ENCODE results near the gene AGR2. TPM values are rescaled to one million over a fixed set of nuclear protein-coding genes. Genes with fewer than 3 reads are reported as not detected.
A peak's percentile ranks its signal among the peaks of the same experiment; 100 is the strongest.

AGR2 gene
- total RNA-seq, 1 donor = not detected

DNA sequence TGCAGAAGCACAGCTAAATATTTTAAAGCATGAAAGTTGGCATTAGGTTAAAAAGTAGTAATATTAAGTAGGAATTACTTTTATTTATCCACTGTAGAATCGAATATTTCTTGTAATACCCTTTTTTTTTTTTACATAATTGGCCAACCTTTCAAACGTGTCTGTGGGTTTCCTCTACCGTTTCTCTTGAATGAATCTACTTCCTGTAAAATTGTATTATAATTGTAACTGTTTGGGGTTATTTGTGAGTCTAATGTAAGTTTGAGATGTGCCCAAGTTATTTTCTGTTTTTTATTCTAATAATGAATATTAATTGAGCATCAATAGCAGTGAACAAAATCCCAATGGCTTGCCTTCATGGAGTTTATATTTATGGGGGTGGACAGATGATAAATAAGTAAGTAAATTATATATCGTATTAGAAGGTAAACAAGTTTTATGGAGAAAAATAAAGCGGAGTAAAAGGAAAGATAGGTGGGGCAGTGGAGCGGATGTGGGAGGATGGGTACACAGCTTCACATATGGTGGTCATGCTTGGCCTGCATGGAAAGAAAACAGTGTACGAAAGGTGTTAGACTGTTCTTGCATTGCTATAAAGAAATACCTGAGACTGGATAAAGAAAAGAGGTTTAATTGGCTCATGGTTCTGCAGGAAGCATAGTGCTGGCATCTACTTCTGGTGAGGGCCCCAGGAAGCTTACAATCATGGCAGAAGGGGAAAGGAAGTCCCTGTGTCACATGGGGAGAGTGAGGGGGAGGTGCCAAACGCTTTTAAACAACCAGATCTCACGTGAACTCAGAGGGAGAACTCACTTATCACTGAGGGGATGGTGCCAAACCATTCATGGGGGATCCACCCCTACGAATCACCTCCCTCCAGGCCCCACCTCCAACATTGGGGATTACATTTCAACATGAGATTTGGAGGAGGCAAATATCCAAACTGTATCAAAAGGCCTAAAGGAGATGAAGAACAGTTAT lies 45.9 kb downstream of the AGR2 start:
- H3K27me3 ChIP-seq (ENCODE audit: insufficient read depth, low read length) = no peaks in the 10 kb centered on the region
- H3K4me3 ChIP-seq (ENCODE audit: insufficient read depth, low read length) = no peak overlapping the region
- H2AFZ ChIP-seq (ENCODE audit: low read length) = no peak overlapping the region
- no peaks in the 10 kb centered on the region for H3K9me3 ChIP-seq (ENCODE audit: low read depth, low read length)
- H3K27ac ChIP-seq (ENCODE audit: low read depth, low read length) = no peak overlapping the region
- H3K4me2 ChIP-seq (ENCODE audit: insufficient read depth, low read length) = no peak overlapping the region
- H3K36me3 ChIP-seq (ENCODE audit: insufficient read depth, low read length) = no peaks in the 10 kb centered on the region
- no peaks in the 10 kb centered on the region for H3K79me2 ChIP-seq (ENCODE audit: insufficient read depth, low read length)
- no peak for DNase-seq (ENCODE audit: insufficient read length, low spot score, missing footprints)
- no peaks in the 10 kb centered on the region for H4K20me1 ChIP-seq (ENCODE audit: insufficient read depth, low read length)
- peaks cover 12% of the 10 kb centered on the region for H3K4me1 ChIP-seq (ENCODE audit: insufficient read depth, low read length)
- TF ChIP-seq, protein P1, sequence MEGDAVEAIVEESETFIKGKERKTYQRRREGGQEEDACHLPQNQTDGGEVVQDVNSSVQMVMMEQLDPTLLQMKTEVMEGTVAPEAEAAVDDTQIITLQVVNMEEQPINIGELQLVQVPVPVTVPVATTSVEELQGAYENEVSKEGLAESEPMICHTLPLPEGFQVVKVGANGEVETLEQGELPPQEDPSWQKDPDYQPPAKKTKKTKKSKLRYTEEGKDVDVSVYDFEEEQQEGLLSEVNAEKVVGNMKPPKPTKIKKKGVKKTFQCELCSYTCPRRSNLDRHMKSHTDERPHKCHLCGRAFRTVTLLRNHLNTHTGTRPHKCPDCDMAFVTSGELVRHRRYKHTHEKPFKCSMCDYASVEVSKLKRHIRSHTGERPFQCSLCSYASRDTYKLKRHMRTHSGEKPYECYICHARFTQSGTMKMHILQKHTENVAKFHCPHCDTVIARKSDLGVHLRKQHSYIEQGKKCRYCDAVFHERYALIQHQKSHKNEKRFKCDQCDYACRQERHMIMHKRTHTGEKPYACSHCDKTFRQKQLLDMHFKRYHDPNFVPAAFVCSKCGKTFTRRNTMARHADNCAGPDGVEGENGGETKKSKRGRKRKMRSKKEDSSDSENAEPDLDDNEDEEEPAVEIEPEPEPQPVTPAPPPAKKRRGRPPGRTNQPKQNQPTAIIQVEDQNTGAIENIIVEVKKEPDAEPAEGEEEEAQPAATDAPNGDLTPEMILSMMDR (IDR thresholded peaks at IDR 0.05; ENCODE audit: extremely low read depth, low read depth, low read length) = no peak

DNA sequence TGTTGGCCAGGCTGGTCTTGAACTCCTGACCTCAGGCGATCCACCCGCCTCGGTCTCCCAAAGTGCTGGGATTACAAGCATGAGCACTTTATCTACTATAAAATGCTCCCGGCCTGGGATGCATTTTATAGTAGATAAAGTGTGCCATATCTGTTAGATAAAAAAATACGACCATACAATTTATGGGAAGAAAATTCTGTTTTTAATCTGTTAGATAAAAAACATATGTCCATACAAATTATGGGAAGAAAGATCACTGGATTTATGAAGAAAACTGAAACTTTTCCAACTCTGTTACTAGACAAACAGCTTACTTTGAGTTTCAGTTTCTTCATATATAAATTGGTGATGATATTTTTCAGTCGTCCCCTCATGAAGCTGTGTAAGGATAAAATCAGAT lies 46.8 kb downstream of the AGR2 start:
- H3K36me3 ChIP-seq (ENCODE audit: insufficient read depth, low read length) = no peaks in the 10 kb centered on the region
- no peaks in the 10 kb centered on the region for H3K27me3 ChIP-seq (ENCODE audit: insufficient read depth, low read length)
- H3K27ac ChIP-seq (ENCODE audit: low read depth, low read length) = no peak overlapping the region
- H2AFZ ChIP-seq (ENCODE audit: low read length) = no peak overlapping the region
- H3K4me1 ChIP-seq (ENCODE audit: insufficient read depth, low read length) = peaks cover 12% of the 10 kb centered on the region
- H3K4me2 ChIP-seq (ENCODE audit: insufficient read depth, low read length) = no peak overlapping the region
- TF ChIP-seq, protein P1 (IDR thresholded peaks at IDR 0.05; ENCODE audit: extremely low read depth, low read depth, low read length) = no peak
- DNase-seq (ENCODE audit: insufficient read length, low spot score, missing footprints) = no peak
- H3K4me3 ChIP-seq (ENCODE audit: insufficient read depth, low read length) = no peak overlapping the region
- H3K79me2 ChIP-seq (ENCODE audit: insufficient read depth, low read length) = no peaks in the 10 kb centered on the region
- no peaks in the 10 kb centered on the region for H3K9me3 ChIP-seq (ENCODE audit: low read depth, low read length)
- H4K20me1 ChIP-seq (ENCODE audit: insufficient read depth, low read length) = no peaks in the 10 kb centered on the region

DNA sequence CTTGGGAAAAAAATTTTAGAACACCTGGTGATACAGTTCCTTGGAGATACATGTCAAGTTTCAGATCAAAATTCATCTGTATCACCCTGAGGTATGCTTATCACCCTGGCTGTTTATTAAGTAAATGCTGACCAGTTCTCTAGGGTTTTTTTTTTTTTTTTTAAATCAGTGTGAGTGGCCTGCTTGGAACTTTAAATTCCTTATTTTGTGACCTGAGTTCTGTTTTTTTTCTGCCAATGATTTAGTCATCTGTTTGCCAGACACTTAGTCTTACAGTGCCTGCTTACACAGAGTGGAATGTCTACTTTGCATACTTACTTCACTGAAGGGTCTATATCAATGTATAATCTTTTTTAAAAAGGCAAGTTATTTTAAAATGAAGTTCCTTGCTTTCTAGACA lies 49.4 kb downstream of the AGR2 start:
- H3K27me3 ChIP-seq (ENCODE audit: insufficient read depth, low read length) = no peaks in the 10 kb centered on the region
- no peaks in the 10 kb centered on the region for H4K20me1 ChIP-seq (ENCODE audit: insufficient read depth, low read length)
- no peak overlapping the region for H3K4me3 ChIP-seq (ENCODE audit: insufficient read depth, low read length)
- peaks cover 12% of the 10 kb centered on the region for H3K4me1 ChIP-seq (ENCODE audit: insufficient read depth, low read length)
- TF ChIP-seq, protein P1 (IDR thresholded peaks at IDR 0.05; ENCODE audit: extremely low read depth, low read depth, low read length) = no peak
- H3K4me2 ChIP-seq (ENCODE audit: insufficient read depth, low read length) = peak overlapping the region; percentile 95
- no peaks in the 10 kb centered on the region for H3K79me2 ChIP-seq (ENCODE audit: insufficient read depth, low read length)
- H3K27ac ChIP-seq (ENCODE audit: low read depth, low read length) = no peak overlapping the region
- H2AFZ ChIP-seq (ENCODE audit: low read length) = no peak overlapping the region
- H3K36me3 ChIP-seq (ENCODE audit: insufficient read depth, low read length) = no peaks in the 10 kb centered on the region
- DNase-seq (ENCODE audit: insufficient read length, low spot score, missing footprints) = no peak
- H3K9me3 ChIP-seq (ENCODE audit: low read depth, low read length) = no peaks in the 10 kb centered on the region

DNA sequence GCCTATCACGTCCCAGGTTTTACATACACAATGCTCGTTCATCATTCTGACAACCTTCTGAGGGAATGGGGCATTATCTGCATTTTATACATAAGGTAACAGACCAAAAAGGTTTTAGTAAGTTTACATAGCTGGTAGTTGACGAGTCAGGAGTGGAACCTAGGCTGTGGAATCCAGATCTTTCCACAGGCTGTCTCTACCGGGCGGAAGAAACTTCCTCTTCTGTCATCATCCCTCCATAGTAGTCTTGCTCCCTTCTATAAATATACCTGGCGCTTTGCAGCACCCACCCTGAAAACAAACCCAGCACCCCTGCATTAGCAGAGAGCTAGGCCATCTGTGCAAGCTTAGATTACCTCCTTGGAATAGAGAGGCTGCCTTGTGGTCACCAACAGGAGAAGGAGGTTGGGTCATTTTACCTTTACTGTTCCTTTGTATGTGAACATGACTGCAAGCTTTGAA lies 49.9 kb downstream of the AGR2 start:
- H3K4me3 ChIP-seq (ENCODE audit: insufficient read depth, low read length) = peak overlapping the region; percentile 85
- H3K4me1 ChIP-seq (ENCODE audit: insufficient read depth, low read length) = peaks cover 12% of the 10 kb centered on the region
- DNase-seq (ENCODE audit: insufficient read length, low spot score, missing footprints) = no peak
- H3K4me2 ChIP-seq (ENCODE audit: insufficient read depth, low read length) = peak overlapping the region; percentile 95
- TF ChIP-seq, protein P1 (IDR thresholded peaks at IDR 0.05; ENCODE audit: extremely low read depth, low read depth, low read length) = no peak
- peak overlapping the region; percentile 91 for H2AFZ ChIP-seq (ENCODE audit: low read length)
- no peaks in the 10 kb centered on the region for H3K9me3 ChIP-seq (ENCODE audit: low read depth, low read length)
- H3K36me3 ChIP-seq (ENCODE audit: insufficient read depth, low read length) = no peaks in the 10 kb centered on the region
- no peaks in the 10 kb centered on the region for H3K79me2 ChIP-seq (ENCODE audit: insufficient read depth, low read length)
- no peaks in the 10 kb centered on the region for H3K27me3 ChIP-seq (ENCODE audit: insufficient read depth, low read length)
- no peak overlapping the region for H3K27ac ChIP-seq (ENCODE audit: low read depth, low read length)
- H4K20me1 ChIP-seq (ENCODE audit: insufficient read depth, low read length) = no peaks in the 10 kb centered on the region

Measured in osteoblast (primary cell).